PC-9 (cell line): ENCODE data around the gene NTM. TPM values are rescaled to one million over a fixed set of nuclear protein-coding genes. Genes with fewer than 3 reads are reported as not detected.

ENCODE experiments used
- BruUV-seq: library from RNA; stranded (reverse); fragments of 400-500 nt; replicated peaks from 2 replicates; lab custom pipeline; 2021; lab: Mats Ljungman, UMichigan
- CTCF ChIA-PET: fragments of 300-600 bp; sonication (Branson Sonifier 250); formaldehyde crosslinking; loops from one replicate; lab custom pipeline; 2022; ENCODE audit warnings: antibody characterized with exemption; lab: Charles Lee
- POLR2A ChIA-PET: fragments of 300-600 bp; sonication (Branson Sonifier 250); formaldehyde crosslinking; loops from one replicate; lab custom pipeline; 2022; ENCODE audit warnings: antibody characterized with exemption; ENCODE audit not compliant: unreplicated experiment; lab: Charles Lee
- DNase-seq, 2 experiments: peaks; one replicate each; pipeline versions ENCODE4 v3.0.0 to v3.0.0-alpha.2; 2015 to 2022; ENCODE audit warnings: mixed read lengths in 1 of 2
- H2AFZ ChIP-seq: fragments of 200-600 bp; sonication (generic); 2 replicates; pipeline ENCODE4 v1.8.1; 2017; ENCODE audit warnings: antibody characterized with exemption
- H3F3A ChIP-seq: fragments of 200-600 bp; sonication (generic); 2 replicates; pipeline ENCODE4 v1.8.1; 2017; ENCODE audit warnings: antibody characterized with exemption, mild to moderate bottlenecking, low read depth; ENCODE audit not compliant: insufficient read depth
- H3K27ac ChIP-seq: fragments of 200-600 bp; sonication (generic); 2 replicates; pipeline ENCODE4 v1.6.1; 2016; ENCODE audit warnings: mixed run types
- H3K27me3 ChIP-seq: fragments of 200-600 bp; sonication (generic); 2 replicates; pipeline ENCODE4 v1.6.1; 2016; ENCODE audit warnings: low read depth, mixed run types; ENCODE audit not compliant: insufficient read depth
- H3K36me3 ChIP-seq: fragments of 200-600 bp; sonication (generic); 2 replicates; pipeline ENCODE4 v1.6.1; 2016; ENCODE audit warnings: low read depth, mixed run types
- H3K4me1 ChIP-seq: fragments of 200-600 bp; sonication (generic); replicated peaks from 2 replicates; pipeline ENCODE4 v1.6.1; 2016; ENCODE audit warnings: mixed run types; ENCODE audit not compliant: insufficient read depth
- H3K4me2 ChIP-seq: fragments of 200-600 bp; sonication (generic); 2 replicates; pipeline ENCODE4 v1.6.1; 2017; ENCODE audit warnings: mixed run types
- H3K4me3 ChIP-seq: fragments of 200-600 bp; sonication (generic); 2 replicates; pipeline ENCODE4 v1.6.1; 2016; ENCODE audit warnings: mixed run types
- H3K79me2 ChIP-seq: fragments of 200-600 bp; sonication (generic); 2 replicates; pipeline ENCODE4 v1.6.1; 2017; ENCODE audit warnings: low read depth, mixed run types
- H3K9me2 ChIP-seq: fragments of 200-600 bp; sonication (generic); 2 replicates; pipeline ENCODE4 v1.8.1; 2017; ENCODE audit warnings: mild to moderate bottlenecking; ENCODE audit not compliant: insufficient read depth
- H3K9me3 ChIP-seq: fragments of 200-600 bp; sonication (generic); 2 replicates; pipeline ENCODE4 v1.8.1; 2016; ENCODE audit warnings: low read depth; ENCODE audit not compliant: insufficient read depth
- H4K20me1 ChIP-seq: fragments of 200-600 bp; sonication (generic); 2 replicates; pipeline ENCODE4 v1.8.1; 2017; ENCODE audit not compliant: insufficient read depth
- EZH2 ChIP-seq: fragments of 200-600 bp; sonication (generic); IDR thresholded peaks from 2 replicates; pipeline ENCODE4 v1.8.0; 2017; ENCODE audit warnings: antibody characterized with exemption, low read depth
- intact Hi-C: fragments of 100-400 bp; cut with micrococcal nuclease; formaldehyde crosslinking; loops from one replicate; pipeline ENCODE4 v1.10.0; 2022; ENCODE audit not compliant: unreplicated experiment
- total RNA-seq: library from RNA; stranded (reverse); gene quantifications from 2 replicates; pipeline ENCODE4 v1.2.3, GENCODE V29; 2021
- TF ChIP-seq, protein P1 (sequence below): fragments of 200-600 bp; sonication (generic); conservative IDR thresholded peaks from 2 replicates; pipeline ENCODE4 v1.6.1; 2017; ENCODE audit warnings: mixed run types, antibody characterized with exemption, mild to moderate bottlenecking, moderate library complexity

Gene NTM
- total RNA-seq, 1 experiment from 2014 or later, result not detected

DNA sequence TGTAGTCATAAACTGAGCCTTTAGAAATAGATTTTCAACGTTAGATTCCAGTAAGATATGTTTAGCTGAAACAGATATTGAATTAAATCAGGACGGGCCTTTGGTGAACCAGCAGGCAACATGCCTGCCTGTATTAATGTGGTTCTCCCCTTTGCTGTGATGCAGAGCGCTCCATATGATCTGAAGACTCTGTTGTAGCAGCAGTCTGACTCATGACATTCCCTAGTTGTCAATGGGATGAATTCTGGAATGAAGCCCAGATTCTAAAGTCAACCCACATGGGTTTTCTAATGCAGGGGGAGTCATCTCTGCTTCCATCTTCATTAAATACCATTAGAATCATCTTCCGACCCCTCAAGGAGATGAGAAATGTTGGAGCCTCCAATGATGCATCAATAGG is 864.5 kb downstream of the NTM start:
- Histone ChIP-seq H3K4me2 (no peak overlapping the region), H2AFZ (no peak overlapping the region), H3K36me3 (no peaks in the 10 kb centered on the region), H3F3A (no peaks in the 10 kb centered on the region), H3K9me3 (no peaks in the 10 kb centered on the region), H3K27me3 (peaks cover 52% of the 10 kb centered on the region), H3K79me2 (no peaks in the 10 kb centered on the region), H3K27ac (no peak overlapping the region), H4K20me1 (no peaks in the 10 kb centered on the region), H3K4me3 (no peak overlapping the region), H3K4me1 (no peaks in the 10 kb centered on the region), H3K9me2 (no peaks in the 10 kb centered on the region)
- CTCF ChIA-PET, result no interaction called here
- POLR2A ChIA-PET, result no interaction called here
- BruUV-seq, result no TSS peak
- intact Hi-C loops, result no loop called here
- no peak for DNase-seq
- TF ChIP-seq EZH2, result no peak
- TF ChIP-seq, protein P1, sequence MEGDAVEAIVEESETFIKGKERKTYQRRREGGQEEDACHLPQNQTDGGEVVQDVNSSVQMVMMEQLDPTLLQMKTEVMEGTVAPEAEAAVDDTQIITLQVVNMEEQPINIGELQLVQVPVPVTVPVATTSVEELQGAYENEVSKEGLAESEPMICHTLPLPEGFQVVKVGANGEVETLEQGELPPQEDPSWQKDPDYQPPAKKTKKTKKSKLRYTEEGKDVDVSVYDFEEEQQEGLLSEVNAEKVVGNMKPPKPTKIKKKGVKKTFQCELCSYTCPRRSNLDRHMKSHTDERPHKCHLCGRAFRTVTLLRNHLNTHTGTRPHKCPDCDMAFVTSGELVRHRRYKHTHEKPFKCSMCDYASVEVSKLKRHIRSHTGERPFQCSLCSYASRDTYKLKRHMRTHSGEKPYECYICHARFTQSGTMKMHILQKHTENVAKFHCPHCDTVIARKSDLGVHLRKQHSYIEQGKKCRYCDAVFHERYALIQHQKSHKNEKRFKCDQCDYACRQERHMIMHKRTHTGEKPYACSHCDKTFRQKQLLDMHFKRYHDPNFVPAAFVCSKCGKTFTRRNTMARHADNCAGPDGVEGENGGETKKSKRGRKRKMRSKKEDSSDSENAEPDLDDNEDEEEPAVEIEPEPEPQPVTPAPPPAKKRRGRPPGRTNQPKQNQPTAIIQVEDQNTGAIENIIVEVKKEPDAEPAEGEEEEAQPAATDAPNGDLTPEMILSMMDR, result no peak

DNA sequence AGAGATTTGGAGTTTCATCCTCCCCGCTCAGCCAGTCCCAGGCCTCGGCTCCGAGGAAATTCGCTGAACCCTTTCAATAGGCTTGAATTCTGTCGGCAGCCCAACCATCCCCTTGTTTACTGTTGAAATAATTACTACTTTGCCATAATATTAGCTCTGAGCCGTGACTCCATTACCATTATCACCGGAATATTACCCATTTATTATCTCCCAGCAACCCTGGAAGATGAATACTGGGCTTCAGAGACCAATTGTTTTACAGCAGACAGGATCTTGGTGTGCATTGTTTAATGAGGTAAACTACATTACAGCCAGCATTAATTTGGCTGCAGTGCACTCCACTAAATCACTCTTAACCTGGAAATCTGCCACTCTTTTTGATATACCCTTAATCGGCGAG is 867.4 kb downstream of the NTM start:
- TF ChIP-seq EZH2, result no peak
- TF ChIP-seq, protein P1, result no peak
- no peaks in the 10 kb centered on the region for H3K9me3 ChIP-seq
- intact Hi-C loops, result no loop called here
- H4K20me1 ChIP-seq, result no peaks in the 10 kb centered on the region
- H3K27me3 ChIP-seq, result peaks cover 54% of the 10 kb centered on the region
- POLR2A ChIA-PET, result no interaction called here
- no peak overlapping the region for H3K4me3 ChIP-seq
- BruUV-seq, result no TSS peak
- H3K4me1 ChIP-seq, result no peaks in the 10 kb centered on the region
- no peaks in the 10 kb centered on the region for H3K36me3 ChIP-seq
- H3K27ac ChIP-seq, result no peak overlapping the region
- no peaks in the 10 kb centered on the region for H3K9me2 ChIP-seq
- H3K79me2 ChIP-seq, result no peaks in the 10 kb centered on the region
- CTCF ChIA-PET, result no interaction called here
- no peak overlapping the region for H3K4me2 ChIP-seq
- H2AFZ ChIP-seq, result no peak overlapping the region
- H3F3A ChIP-seq, result no peaks in the 10 kb centered on the region
- no peak for DNase-seq

DNA sequence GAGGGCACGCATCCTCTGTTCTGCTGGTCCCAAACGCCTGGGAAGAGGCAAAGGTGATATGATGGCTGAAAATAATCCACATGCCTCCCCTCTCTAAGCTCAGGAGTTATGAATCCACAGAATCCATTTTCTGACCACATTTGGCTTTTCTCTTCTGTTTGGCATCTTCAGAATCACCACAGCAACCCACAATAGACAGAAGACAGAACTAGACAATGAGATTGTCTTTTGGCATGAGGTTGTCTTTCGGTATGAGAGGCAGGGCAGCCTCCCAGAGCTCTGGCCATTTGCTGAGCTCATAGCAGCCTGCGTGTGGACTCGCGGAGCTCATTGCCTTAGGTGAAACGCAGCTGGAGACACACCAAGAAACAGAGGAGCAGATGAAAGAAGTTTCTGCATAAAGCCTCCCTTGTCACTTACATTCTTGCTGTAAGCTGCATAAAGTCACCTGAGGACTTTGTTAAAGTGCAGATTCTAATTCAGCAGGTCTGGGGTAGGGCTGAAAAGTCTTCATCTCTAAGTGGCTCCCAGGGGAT is 868.0 kb downstream of the NTM start:
- no peaks in the 10 kb centered on the region for H4K20me1 ChIP-seq
- TF ChIP-seq, protein P1, result no peak
- TF ChIP-seq EZH2, result no peak
- H3K36me3 ChIP-seq, result no peaks in the 10 kb centered on the region
- no peak overlapping the region for H3K4me3 ChIP-seq
- no peaks in the 10 kb centered on the region for H3K9me3 ChIP-seq
- H3K79me2 ChIP-seq, result no peaks in the 10 kb centered on the region
- peaks cover 53% of the 10 kb centered on the region for H3K27me3 ChIP-seq
- no peak for DNase-seq
- no peaks in the 10 kb centered on the region for H3K9me2 ChIP-seq
- POLR2A ChIA-PET, result no interaction called here
- H3K4me2 ChIP-seq, result no peak overlapping the region
- intact Hi-C loops, result no loop called here
- CTCF ChIA-PET, result no interaction called here
- no peak overlapping the region for H3K27ac ChIP-seq
- no peaks in the 10 kb centered on the region for H3K4me1 ChIP-seq
- no peaks in the 10 kb centered on the region for H3F3A ChIP-seq
- no peak overlapping the region for H2AFZ ChIP-seq
- BruUV-seq, result no TSS peak
